ENCODE measurements around the gene ATP5PF. TPM values are rescaled to one million over a fixed set of nuclear protein-coding genes. Genes with fewer than 3 reads are reported as not detected.

Gene ATP5PF
- total and polyA plus RNA-seq, 2 of the 4 experiments (the other 2 are of a cell fraction) = 76.0 to 190 TPM

DNA sequence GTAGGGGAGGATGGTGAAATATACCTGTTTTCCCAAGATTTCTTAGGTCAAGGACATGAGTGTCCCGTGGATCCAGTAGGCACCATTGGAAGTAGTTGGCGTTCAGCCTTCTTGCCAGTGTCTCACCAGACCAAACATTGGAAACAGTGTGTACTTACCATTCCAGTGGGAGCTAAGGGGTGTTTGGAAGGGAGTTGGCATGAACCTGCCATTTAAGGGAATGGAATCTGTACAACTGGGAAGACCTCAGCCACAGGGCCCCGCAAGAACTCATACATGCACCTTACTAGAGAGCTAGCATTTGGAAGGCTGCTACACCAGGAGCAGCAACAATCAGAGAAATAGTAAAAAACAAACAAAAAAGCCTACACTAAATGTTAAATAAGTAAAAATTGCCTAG lies 12.7 kb downstream of the ATP5PF start:
- no TSS peak for BruUV-seq (replicated peaks)

More for the DNA sequence above, 12.7 kb downstream of the ATP5PF start:
- H3K36me3 ChIP-seq (ENCODE audit: control insufficient read depth, insufficient read depth, low read length) = peaks cover 24% of the 10 kb centered on the region
- no peaks in the 10 kb centered on the region; the same call in 1 of the 2 replicates for H4K20me1 ChIP-seq (ENCODE audit: insufficient read depth, low read length)
- CTCF ChIA-PET = no interaction called here
- H3K4me1 ChIP-seq (ENCODE audit: control insufficient read depth, insufficient read depth, low read length) = no peaks in the 10 kb centered on the region
- H4K5ac ChIP-seq (ENCODE audit: low read depth, low read length) = no peak overlapping the region
- H4K91ac ChIP-seq (ENCODE audit: insufficient read depth, low read depth, low read length) = no peak overlapping the region
- H3K56ac ChIP-seq (ENCODE audit: extremely low read depth, insufficient read depth, low read length) = no peak overlapping the region
- no peak overlapping the region for H3K14ac ChIP-seq (replicated peaks; ENCODE audit: low read depth, low read length)
- H3K9me3 ChIP-seq (ENCODE audit: control insufficient read depth, insufficient read depth, low read length) = no peaks in the 10 kb centered on the region
- no peak overlapping the region for H2AK5ac ChIP-seq (ENCODE audit: low read depth, low read length)
- no peak overlapping the region for H3K4me2 ChIP-seq (ENCODE audit: low read depth, low read length)
- H2BK20ac ChIP-seq (ENCODE audit: low read depth, low read length) = no peak overlapping the region
- H2AFZ ChIP-seq (replicated peaks; ENCODE audit: low read length, poor library complexity) = no peak overlapping the region
- H3K9ac ChIP-seq (ENCODE audit: low read depth, low read length) = no peak overlapping the region
- H4K8ac ChIP-seq (ENCODE audit: low read depth in 2 of 2, low read length in 2 of 2) = no peak overlapping the region
- H3K4me3 ChIP-seq (ENCODE audit: insufficient read depth, low read depth, low read length) = no peak overlapping the region
- in situ Hi-C loops (cut with MboI; ENCODE audit: low sequenced_read_pairs) (no loop called here), intact Hi-C loops (cut with micrococcal nuclease) (no loop called here), dilution Hi-C loops (cut with HindIII; ENCODE audit: low sequenced_read_pairs, unreplicated experiment) (no loop called here)
- POLR2A ChIA-PET (ENCODE audit: unreplicated experiment) = no interaction called here
- WGBS, 2 experiments (ENCODE audit: extremely low coverage in 2 of 2, insufficient read length in 1 of 2) = no CpG with 5 or more reads among the region's 3 CpGs
- H3K79me1 ChIP-seq (ENCODE audit: low read depth in 1 of 2, low read length in 2 of 2) = 0 out of 4 replicates have a peak, but pooled peaks cover 0 to 4% of the 10 kb centered on the region in 2 experiments
- H2BK15ac ChIP-seq (ENCODE audit: low read depth, low read length) = no peak overlapping the region
- H3K27ac ChIP-seq (ENCODE audit: insufficient read depth, low read length) = no peak overlapping the region
- H2BK5ac ChIP-seq (ENCODE audit: low read depth, low read length, poor library complexity, severe bottlenecking) = no peak overlapping the region
- TF ChIP-seq, protein P1, sequence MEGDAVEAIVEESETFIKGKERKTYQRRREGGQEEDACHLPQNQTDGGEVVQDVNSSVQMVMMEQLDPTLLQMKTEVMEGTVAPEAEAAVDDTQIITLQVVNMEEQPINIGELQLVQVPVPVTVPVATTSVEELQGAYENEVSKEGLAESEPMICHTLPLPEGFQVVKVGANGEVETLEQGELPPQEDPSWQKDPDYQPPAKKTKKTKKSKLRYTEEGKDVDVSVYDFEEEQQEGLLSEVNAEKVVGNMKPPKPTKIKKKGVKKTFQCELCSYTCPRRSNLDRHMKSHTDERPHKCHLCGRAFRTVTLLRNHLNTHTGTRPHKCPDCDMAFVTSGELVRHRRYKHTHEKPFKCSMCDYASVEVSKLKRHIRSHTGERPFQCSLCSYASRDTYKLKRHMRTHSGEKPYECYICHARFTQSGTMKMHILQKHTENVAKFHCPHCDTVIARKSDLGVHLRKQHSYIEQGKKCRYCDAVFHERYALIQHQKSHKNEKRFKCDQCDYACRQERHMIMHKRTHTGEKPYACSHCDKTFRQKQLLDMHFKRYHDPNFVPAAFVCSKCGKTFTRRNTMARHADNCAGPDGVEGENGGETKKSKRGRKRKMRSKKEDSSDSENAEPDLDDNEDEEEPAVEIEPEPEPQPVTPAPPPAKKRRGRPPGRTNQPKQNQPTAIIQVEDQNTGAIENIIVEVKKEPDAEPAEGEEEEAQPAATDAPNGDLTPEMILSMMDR (conservative IDR thresholded peaks at IDR 0.05; ENCODE audit: low read depth, low read length) = no peak
- no peak for TF ChIP-seq RAD21 (IDR thresholded peaks at IDR 0.05; ENCODE audit: low read length)
- TF ChIP-seq, protein P2, sequence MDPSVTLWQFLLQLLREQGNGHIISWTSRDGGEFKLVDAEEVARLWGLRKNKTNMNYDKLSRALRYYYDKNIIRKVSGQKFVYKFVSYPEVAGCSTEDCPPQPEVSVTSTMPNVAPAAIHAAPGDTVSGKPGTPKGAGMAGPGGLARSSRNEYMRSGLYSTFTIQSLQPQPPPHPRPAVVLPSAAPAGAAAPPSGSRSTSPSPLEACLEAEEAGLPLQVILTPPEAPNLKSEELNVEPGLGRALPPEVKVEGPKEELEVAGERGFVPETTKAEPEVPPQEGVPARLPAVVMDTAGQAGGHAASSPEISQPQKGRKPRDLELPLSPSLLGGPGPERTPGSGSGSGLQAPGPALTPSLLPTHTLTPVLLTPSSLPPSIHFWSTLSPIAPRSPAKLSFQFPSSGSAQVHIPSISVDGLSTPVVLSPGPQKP (IDR thresholded peaks at IDR 0.05; ENCODE audit: borderline replicate concordance, low read depth, low read length) = no peak
- TF ChIP-seq, protein P3, sequence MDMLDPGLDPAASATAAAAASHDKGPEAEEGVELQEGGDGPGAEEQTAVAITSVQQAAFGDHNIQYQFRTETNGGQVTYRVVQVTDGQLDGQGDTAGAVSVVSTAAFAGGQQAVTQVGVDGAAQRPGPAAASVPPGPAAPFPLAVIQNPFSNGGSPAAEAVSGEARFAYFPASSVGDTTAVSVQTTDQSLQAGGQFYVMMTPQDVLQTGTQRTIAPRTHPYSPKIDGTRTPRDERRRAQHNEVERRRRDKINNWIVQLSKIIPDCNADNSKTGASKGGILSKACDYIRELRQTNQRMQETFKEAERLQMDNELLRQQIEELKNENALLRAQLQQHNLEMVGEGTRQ (IDR thresholded peaks at IDR 0.05; ENCODE audit: low read depth, low read length) = no peak
- no peak for TF ChIP-seq BHLHE40 (IDR thresholded peaks at IDR 0.05; ENCODE audit: low read depth, low read length)
- TF ChIP-seq CHD1 (IDR thresholded peaks at IDR 0.05; ENCODE audit: low read depth, low read length) = no peak
- TF ChIP-seq NFE2L2 (IDR thresholded peaks at IDR 0.05; ENCODE audit: low read depth, low read length) = no peak
- TF ChIP-seq RFX5 (IDR thresholded peaks at IDR 0.05; ENCODE audit: low read depth, low read length) = no peak
- no peak for TF ChIP-seq POLR2A (IDR thresholded peaks at IDR 0.05; ENCODE audit: low read depth, low read length)
- TF ChIP-seq CEBPB (IDR thresholded peaks at IDR 0.05; ENCODE audit: low read depth, low read length) = no peak
- TF ChIP-seq MAZ (IDR thresholded peaks at IDR 0.05; ENCODE audit: borderline replicate concordance, low read depth, low read length) = no peak
- TF ChIP-seq RCOR1 (IDR thresholded peaks at IDR 0.05; ENCODE audit: insufficient replicate concordance, low read length) = no peak
- no peak for TF ChIP-seq MAFK (IDR thresholded peaks at IDR 0.05; ENCODE audit: low read depth, low read length)
- TF ChIP-seq FOS (IDR thresholded peaks at IDR 0.05; ENCODE audit: low read depth, low read length) = no peak
- TF ChIP-seq SMC3 (IDR thresholded peaks at IDR 0.05; ENCODE audit: low read depth, low read length) = no peak
- TF ChIP-seq MXI1 (IDR thresholded peaks at IDR 0.05; ENCODE audit: borderline replicate concordance, low read depth, low read length) = no peak
- no peak overlapping the region for H3K4ac ChIP-seq (ENCODE audit: low read depth, low read length)
- DNase-seq (no peak), ATAC-seq (ENCODE audit: low read depth) (no peak)
- H3K9me1 ChIP-seq (ENCODE audit: insufficient read depth, low read length) = 0 out of 2 replicates have a peak, but pooled peaks cover 4% of the 10 kb centered on the region
- no peak overlapping the region for H3K18ac ChIP-seq (ENCODE audit: low read depth, low read length)
- no peak overlapping the region for H3K23ac ChIP-seq (ENCODE audit: low read depth, low read length)
- H3K27me3 ChIP-seq (ENCODE audit: control insufficient read depth, insufficient read depth, low read length) = no peaks in the 10 kb centered on the region
- no peak overlapping the region for H2AK9ac ChIP-seq (replicated peaks; ENCODE audit: low read depth, low read length, poor library complexity)
- no peak overlapping the region for H2BK120ac ChIP-seq (ENCODE audit: low read depth, low read length)

Measured in IMR-90 (cell line).